Fibroblast of lung (primary cell): ENCODE measurements around the gene CMYA5.

Experiments
- CTCF ChIP-seq, 2 donors: IDR thresholded peaks in 1 of 2; conservative IDR thresholded peaks in 1 of 2; 1 replicate in 1 of 2; 2 replicates in 1 of 2; pipeline ENCODE4 v1.5.1; 2011 to 2012; ENCODE audit warnings: low read length in 2 of 2, control low read depth in 1 of 2, inconsistent platforms in 1 of 2, low read depth in 1 of 2, mild to moderate bottlenecking in 1 of 2
- EZH2 ChIP-seq: IDR thresholded peaks from 2 replicates; pipeline ENCODE4 v1.5.1; 2012; ENCODE audit warnings: low read length, control low read depth, mild to moderate bottlenecking; ENCODE audit errors: missing control alignments

GRCh38 chr5:79742549-79743136, 53.0 kb downstream of the CMYA5 start:
- no peak for TF ChIP-seq EZH2
- no peak for TF ChIP-seq CTCF (conservative IDR thresholded peaks at IDR 0.05 in 1 of 2, IDR thresholded peaks at IDR 0.05 in 1 of 2; ENCODE audit: low read depth in 1 of 2, low read length in 2 of 2)
